SK-N-SH (cell line): ENCODE measurements around the gene CAPZA3. TPM values are rescaled to one million over a fixed set of nuclear protein-coding genes. Genes with fewer than 3 reads are reported as not detected.
A peak's percentile ranks its signal among the peaks of the same experiment; 100 is the strongest.

Experiments
- CTCF ChIA-PET: fragments of 300-600, 350-600 bp; formaldehyde crosslinking; extraction: SDS; loops from one replicate; lab custom pipeline; 2021; lab: Yijun Ruan, JAX
- POLR2A ChIA-PET: fragments of 350-600 bp; sonication (Branson Sonifier 250); formaldehyde crosslinking; extraction: SDS; loops from one replicate; lab custom pipeline; 2020; ENCODE audit warnings: antibody characterized with exemption, inconsistent platforms; lab: Yijun Ruan, JAX
- DNase-seq: peaks from one replicate; pipeline ENCODE4 v3.0.0; 2012
- H2AFZ ChIP-seq: fragments of 200-600 bp; sonication (generic); 2 replicates; pipeline ENCODE4 v1.8.1; 2016; ENCODE audit warnings: antibody characterized with exemption, mild to moderate bottlenecking, low read depth
- H3F3A ChIP-seq: fragments of 200-600 bp; sonication (generic); replicated peaks from 2 replicates; pipeline ENCODE3; 2016; ENCODE audit warnings: antibody characterized with exemption, mild to moderate bottlenecking; ENCODE audit not compliant: insufficient read depth
- H3K27ac ChIP-seq, 2 experiments: fragments of 200-500 bp in 1 of 2; fragments of 200-600 bp in 1 of 2; sonication (Bioruptor generic) in 1 of 2; sonication (generic), shearing (Covaris generic) in 1 of 2; 2 replicates each; pipeline versions ENCODE4 v1.5.1 to v1.6.1; 2014 to 2016; ENCODE audit warnings: low read depth in 2 of 2, inconsistent platforms in 1 of 2, low read length in 1 of 2, mild to moderate bottlenecking in 1 of 2, mixed read lengths in 1 of 2
- H3K27me3 ChIP-seq: fragments of 200-600 bp; sonication (generic), shearing (Covaris generic); 2 replicates; pipeline ENCODE4 v1.6.1; 2016; ENCODE audit warnings: mixed run types; ENCODE audit not compliant: insufficient read depth
- H3K36me3 ChIP-seq, 2 experiments: fragments of 200-500 bp in 1 of 2; fragments of 200-600 bp in 1 of 2; sonication (Bioruptor generic) in 1 of 2; sonication (generic) in 1 of 2; replicated peaks in 1 of 2; 2 replicates each; pipeline versions ENCODE3 to v1.5.1; 2014 to 2016; ENCODE audit warnings: low read length in 1 of 2, mild to moderate bottlenecking in 1 of 2; ENCODE audit not compliant: insufficient read depth in 2 of 2, control insufficient read depth in 1 of 2
- H3K4me1 ChIP-seq, 2 experiments: fragments of 200-500 bp in 1 of 2; fragments of 200-600 bp in 1 of 2; sonication (Bioruptor generic) in 1 of 2; sonication (generic), shearing (Covaris generic) in 1 of 2; 2 replicates each; pipeline versions ENCODE4 v1.5.1 to v1.6.1; 2014 to 2016; ENCODE audit warnings: low read depth in 1 of 2, low read length in 1 of 2, mixed run types in 1 of 2; ENCODE audit not compliant: insufficient read depth in 2 of 2, control insufficient read depth in 1 of 2
- H3K4me2 ChIP-seq: fragments of 200-600 bp; sonication (generic), shearing (Covaris generic); 2 replicates; pipeline ENCODE4 v1.6.1; 2017; ENCODE audit warnings: mixed run types
- H3K4me3 ChIP-seq, 2 experiments: fragments of 200-500 bp in 1 of 2; fragments of 200-600 bp in 1 of 2; sonication (Bioruptor generic) in 1 of 2; sonication (generic), shearing (Covaris generic) in 1 of 2; 2 replicates each; pipeline versions ENCODE4 v1.5.1 to v1.8.1; 2014 to 2016; ENCODE audit warnings: low read depth in 2 of 2, inconsistent platforms in 1 of 2, low read length in 1 of 2, mild to moderate bottlenecking in 1 of 2, mixed read lengths in 1 of 2, moderate library complexity in 1 of 2
- H3K79me2 ChIP-seq: fragments of 200-600 bp; sonication (generic); 2 replicates; pipeline ENCODE4 v1.8.1; 2017; ENCODE audit warnings: mild to moderate bottlenecking; ENCODE audit not compliant: insufficient read depth
- H3K9ac ChIP-seq: fragments of 200-600 bp; sonication (generic); 2 replicates; pipeline ENCODE4 v1.6.1; 2017; ENCODE audit warnings: mixed run types
- H3K9me2 ChIP-seq: fragments of 200-600 bp; sonication (generic); 2 replicates; pipeline ENCODE4 v1.6.1; 2017; ENCODE audit warnings: mixed run types
- H3K9me3 ChIP-seq: fragments of 200-600 bp; sonication (generic); 2 replicates; pipeline ENCODE4 v1.6.1; 2017; ENCODE audit warnings: mixed run types, mild to moderate bottlenecking, moderate library complexity
- H4K20me1 ChIP-seq: fragments of 200-600 bp; sonication (generic); 2 replicates; pipeline ENCODE4 v1.6.1; 2017; ENCODE audit warnings: mild to moderate bottlenecking, mixed run types; ENCODE audit not compliant: insufficient read depth
- CTCF ChIP-seq: fragments of 200-600 bp; sonication (generic); IDR thresholded peaks from 2 replicates; pipeline ENCODE4 v1.6.1; 2017; ENCODE audit warnings: antibody characterized with exemption, mild to moderate bottlenecking, moderate library complexity
- ELF1 ChIP-seq: IDR thresholded peaks from 2 replicates; pipeline ENCODE4 v1.4.0; 2012
- EP300 ChIP-seq, 2 experiments: IDR thresholded peaks; 2 replicates each; pipeline versions ENCODE4 v1.4.0 to v1.6.1; 2012; ENCODE audit warnings: borderline replicate concordance in 1 of 2, low read depth in 1 of 2, low read length in 1 of 2
- EZH2phosphoT487 ChIP-seq: fragments of 200-600 bp; sonication (generic); IDR thresholded peaks from 2 replicates; pipeline ENCODE4 v1.6.1; 2017; ENCODE audit warnings: low read depth, mixed run types, mild to moderate bottlenecking, antibody characterized with exemption, moderate library complexity, borderline replicate concordance
- FOSL2 ChIP-seq: IDR thresholded peaks from 2 replicates; pipeline ENCODE4 v1.4.0; 2012; ENCODE audit warnings: low read depth, mild to moderate bottlenecking, moderate library complexity, borderline replicate concordance
- FOXJ3 ChIP-seq: sonication (generic); formaldehyde crosslinking; IDR thresholded peaks from 2 replicates; pipeline ENCODE4 v1.5.1; 2020; ENCODE audit warnings: mild to moderate bottlenecking, missing genetic modification reagents
- GABPA ChIP-seq: IDR thresholded peaks from 2 replicates; pipeline ENCODE4 v1.4.0; 2012; ENCODE audit warnings: low read depth, mild to moderate bottlenecking
- GATA2 ChIP-seq: sonication (generic); formaldehyde crosslinking; IDR thresholded peaks from 2 replicates; pipeline ENCODE4 v1.5.0; 2020; ENCODE audit warnings: mild to moderate bottlenecking, missing genetic modification reagents
- MXI1 ChIP-seq: IDR thresholded peaks from 2 replicates; pipeline ENCODE4 v1.6.1; 2012; ENCODE audit warnings: mild to moderate bottlenecking, low read depth, low read length, improper control_type of control experiment
- NFIC ChIP-seq: IDR thresholded peaks from 2 replicates; pipeline ENCODE4 v1.4.0; 2012; ENCODE audit warnings: borderline replicate concordance
- NRF1 ChIP-seq: IDR thresholded peaks from 2 replicates; pipeline ENCODE4 v1.6.1; 2012; ENCODE audit warnings: low read depth, mild to moderate bottlenecking, low read length
- POLR2AphosphoS5 ChIP-seq: IDR thresholded peaks from 2 replicates; pipeline ENCODE4 v1.6.1; 2012; ENCODE audit warnings: low read depth, low read length
- RAD21 ChIP-seq: IDR thresholded peaks from 2 replicates; pipeline ENCODE4 v1.6.1; 2012; ENCODE audit warnings: mild to moderate bottlenecking, low read length
- RCOR1 ChIP-seq: fragments of 150-350 bp; IDR thresholded peaks from 2 replicates; pipeline ENCODE4 v1.6.1; 2017; ENCODE audit warnings: antibody characterized with exemption, low read length
- RFX5 ChIP-seq: IDR thresholded peaks from 2 replicates; pipeline ENCODE4 v1.6.1; 2012; ENCODE audit warnings: mild to moderate bottlenecking, improper control_type of control experiment, low read length
- RXRA ChIP-seq: IDR thresholded peaks from 2 replicates; pipeline ENCODE4 v1.4.0; 2012; ENCODE audit warnings: low read depth, mild to moderate bottlenecking, borderline replicate concordance
- SMC3 ChIP-seq: IDR thresholded peaks from 2 replicates; pipeline ENCODE4 v1.6.1; 2012; ENCODE audit warnings: low read depth, low read length, improper control_type of control experiment
- TAF1 ChIP-seq: IDR thresholded peaks from 2 replicates; pipeline ENCODE4 v1.6.1; 2012; ENCODE audit warnings: low read depth, mild to moderate bottlenecking, low read length, moderate library complexity, borderline replicate concordance
- TCF12 ChIP-seq: IDR thresholded peaks from 2 replicates; pipeline ENCODE4 v1.4.0; 2012
- TEAD4 ChIP-seq: IDR thresholded peaks from 2 replicates; pipeline ENCODE4 v1.4.0; 2012; ENCODE audit warnings: mild to moderate bottlenecking, borderline replicate concordance; ENCODE audit not compliant: insufficient read depth
- USF2 ChIP-seq: fragments of 150-350 bp; IDR thresholded peaks from 2 replicates; pipeline ENCODE4 v1.6.1; 2017; ENCODE audit warnings: antibody characterized with exemption, low read length, low read depth, borderline replicate concordance
- YY1 ChIP-seq: IDR thresholded peaks from 2 replicates; pipeline ENCODE4 v1.4.0; 2012; ENCODE audit warnings: low read depth, mild to moderate bottlenecking
- ZBTB33 ChIP-seq: IDR thresholded peaks from 2 replicates; pipeline ENCODE4 v1.4.0; 2012; ENCODE audit warnings: low read depth, borderline replicate concordance
- WGBS: methylation state at CpG from one replicate; pipeline ENCODE4 v1.1.6; 2017; ENCODE audit warnings: low lambda C conversion rate; 5-methylcytosine and 5-hydroxymethylcytosine counted together
- polyA plus RNA-seq, 3 experiments: library from polyadenylated mRNA; depleted of rRNA; stranded (reverse); fragments of >200 nt; gene quantifications; 2 replicates each; pipeline ENCODE4 v1.2.3, GENCODE V29; 2012
- TF ChIP-seq, protein P1 (sequence below): IDR thresholded peaks from 2 replicates; pipeline ENCODE4 v1.6.1; 2012; ENCODE audit warnings: mild to moderate bottlenecking, low read depth, low read length, moderate library complexity
- TF ChIP-seq, protein P2 (sequence below): IDR thresholded peaks from 2 replicates; pipeline ENCODE4; 2012
- TF ChIP-seq, protein P3 (sequence below): IDR thresholded peaks from 2 replicates; pipeline ENCODE4 v1.4.0; 2012; ENCODE audit warnings: low read depth

The CAPZA3 gene
- polyA plus RNA-seq, 1 of the 3 experiments (the other 2 are of a cell fraction), result not detected

DNA sequence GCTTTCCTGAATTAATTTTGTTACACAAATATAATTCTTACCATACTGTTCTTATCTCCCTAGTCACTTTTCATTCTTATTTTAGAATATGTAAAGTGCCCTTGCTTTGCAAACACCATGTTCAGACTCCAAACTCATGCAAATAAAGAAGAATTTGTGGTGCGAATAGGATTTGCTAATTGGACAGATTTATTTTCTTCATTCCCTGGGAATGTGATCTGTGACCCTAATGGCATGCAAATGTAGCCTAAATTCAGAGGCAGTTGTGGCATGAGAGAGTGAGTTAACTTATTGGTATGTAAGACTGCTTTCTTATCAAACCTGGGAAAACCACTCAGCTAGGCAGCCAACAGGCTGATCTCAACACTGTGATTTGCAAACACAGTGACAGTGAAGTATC lies 10.0 kb downstream of the CAPZA3 start:
- ChIA-PET POLR2A (no interaction called here), CTCF (no interaction called here)
- Histone ChIP-seq H3K27ac (peak overlapping the region; percentile 45 to 68; a peak in 3 of 4 replicates), H3K36me3 (no peaks in the 10 kb centered on the region), H2AFZ (no peak overlapping the region), H3K9ac (no peak overlapping the region; the same call in 1 of the 2 replicates), H4K20me1 (no peaks in the 10 kb centered on the region), H3F3A (peaks cover 9% of the 10 kb centered on the region), H3K4me3 (no peak overlapping the region), H3K9me3 (no peaks in the 10 kb centered on the region), H3K4me1 (peaks cover 0 to 8% of the 10 kb centered on the region in 2 experiments; a peak in 2 of 4 replicates), H3K79me2 (no peaks in the 10 kb centered on the region), H3K27me3 (no peaks in the 10 kb centered on the region), H3K9me2 (no peaks in the 10 kb centered on the region), H3K4me2 (0 out of 2 replicates have a peak overlapping the region, but pooled peaks have one; percentile 11)
- WGBS, result 33% methylated on average over 1 of the region's 1 CpG
- DNase-seq, result no peak
- TF ChIP-seq, protein P1, sequence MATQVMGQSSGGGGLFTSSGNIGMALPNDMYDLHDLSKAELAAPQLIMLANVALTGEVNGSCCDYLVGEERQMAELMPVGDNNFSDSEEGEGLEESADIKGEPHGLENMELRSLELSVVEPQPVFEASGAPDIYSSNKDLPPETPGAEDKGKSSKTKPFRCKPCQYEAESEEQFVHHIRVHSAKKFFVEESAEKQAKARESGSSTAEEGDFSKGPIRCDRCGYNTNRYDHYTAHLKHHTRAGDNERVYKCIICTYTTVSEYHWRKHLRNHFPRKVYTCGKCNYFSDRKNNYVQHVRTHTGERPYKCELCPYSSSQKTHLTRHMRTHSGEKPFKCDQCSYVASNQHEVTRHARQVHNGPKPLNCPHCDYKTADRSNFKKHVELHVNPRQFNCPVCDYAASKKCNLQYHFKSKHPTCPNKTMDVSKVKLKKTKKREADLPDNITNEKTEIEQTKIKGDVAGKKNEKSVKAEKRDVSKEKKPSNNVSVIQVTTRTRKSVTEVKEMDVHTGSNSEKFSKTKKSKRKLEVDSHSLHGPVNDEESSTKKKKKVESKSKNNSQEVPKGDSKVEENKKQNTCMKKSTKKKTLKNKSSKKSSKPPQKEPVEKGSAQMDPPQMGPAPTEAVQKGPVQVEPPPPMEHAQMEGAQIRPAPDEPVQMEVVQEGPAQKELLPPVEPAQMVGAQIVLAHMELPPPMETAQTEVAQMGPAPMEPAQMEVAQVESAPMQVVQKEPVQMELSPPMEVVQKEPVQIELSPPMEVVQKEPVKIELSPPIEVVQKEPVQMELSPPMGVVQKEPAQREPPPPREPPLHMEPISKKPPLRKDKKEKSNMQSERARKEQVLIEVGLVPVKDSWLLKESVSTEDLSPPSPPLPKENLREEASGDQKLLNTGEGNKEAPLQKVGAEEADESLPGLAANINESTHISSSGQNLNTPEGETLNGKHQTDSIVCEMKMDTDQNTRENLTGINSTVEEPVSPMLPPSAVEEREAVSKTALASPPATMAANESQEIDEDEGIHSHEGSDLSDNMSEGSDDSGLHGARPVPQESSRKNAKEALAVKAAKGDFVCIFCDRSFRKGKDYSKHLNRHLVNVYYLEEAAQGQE, result no peak
- TF ChIP-seq SMC3 (no peak), FOSL2 (peak; percentile 49; the same call in 1 of the 2 replicates), NFIC (peak; percentile 44; the same call in 1 of the 2 replicates), RXRA (no peak), MXI1 (no peak), RCOR1 (no peak), EZH2phosphoT487 (no peak), RFX5 (no peak), EP300 (IDR thresholded peaks at IDR 0.05; ENCODE audit: borderline replicate concordance in 1 of 2, low read depth in 1 of 2, low read length in 1 of 2) (no peak; a peak in 2 of 4 replicates), FOXJ3 (no peak), GATA2 (CRISPR knock-in tag) (no peak), YY1 (no peak), TCF12 (peak; percentile 60), RAD21 (no peak), NRF1 (no peak), POLR2AphosphoS5 (no peak), GABPA (no peak), ELF1 (no peak), TEAD4 (peak; percentile 73), CTCF (no peak), ZBTB33 (0 out of 2 replicates have a peak, but pooled peaks have one; percentile 33), USF2 (no peak), TAF1 (no peak)
- TF ChIP-seq, protein P2, sequence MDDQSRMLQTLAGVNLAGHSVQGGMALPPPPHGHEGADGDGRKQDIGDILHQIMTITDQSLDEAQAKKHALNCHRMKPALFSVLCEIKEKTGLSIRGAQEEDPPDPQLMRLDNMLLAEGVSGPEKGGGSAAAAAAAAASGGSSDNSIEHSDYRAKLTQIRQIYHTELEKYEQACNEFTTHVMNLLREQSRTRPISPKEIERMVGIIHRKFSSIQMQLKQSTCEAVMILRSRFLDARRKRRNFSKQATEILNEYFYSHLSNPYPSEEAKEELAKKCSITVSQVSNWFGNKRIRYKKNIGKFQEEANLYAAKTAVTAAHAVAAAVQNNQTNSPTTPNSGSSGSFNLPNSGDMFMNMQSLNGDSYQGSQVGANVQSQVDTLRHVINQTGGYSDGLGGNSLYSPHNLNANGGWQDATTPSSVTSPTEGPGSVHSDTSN, result peak; percentile 69
- TF ChIP-seq, protein P3, sequence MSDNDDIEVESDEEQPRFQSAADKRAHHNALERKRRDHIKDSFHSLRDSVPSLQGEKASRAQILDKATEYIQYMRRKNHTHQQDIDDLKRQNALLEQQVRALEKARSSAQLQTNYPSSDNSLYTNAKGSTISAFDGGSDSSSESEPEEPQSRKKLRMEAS, result no peak
